ENCODE measurements around the gene TNFRSF6B.

- TF ChIP-seq CTCF (IDR thresholded peaks at IDR 0.05; ENCODE audit: insufficient read depth, low read depth, low read length) (no peak), EZH2 (IDR thresholded peaks at IDR 0.05; ENCODE audit: insufficient read depth, low read length) (no peak)
Measured at GRCh38 chr20:63703471-63703975, 7.1 kb downstream of the TNFRSF6B start.

All from astrocyte (in vitro differentiated cells and primary cell).